Measurements from ENCODE around the gene CHMP5.

GRCh38 chr9:33264473-33265177 is at the start of gene CHMP5, which contains the start of gene BAG1:
- TF ChIP-seq, protein P1, sequence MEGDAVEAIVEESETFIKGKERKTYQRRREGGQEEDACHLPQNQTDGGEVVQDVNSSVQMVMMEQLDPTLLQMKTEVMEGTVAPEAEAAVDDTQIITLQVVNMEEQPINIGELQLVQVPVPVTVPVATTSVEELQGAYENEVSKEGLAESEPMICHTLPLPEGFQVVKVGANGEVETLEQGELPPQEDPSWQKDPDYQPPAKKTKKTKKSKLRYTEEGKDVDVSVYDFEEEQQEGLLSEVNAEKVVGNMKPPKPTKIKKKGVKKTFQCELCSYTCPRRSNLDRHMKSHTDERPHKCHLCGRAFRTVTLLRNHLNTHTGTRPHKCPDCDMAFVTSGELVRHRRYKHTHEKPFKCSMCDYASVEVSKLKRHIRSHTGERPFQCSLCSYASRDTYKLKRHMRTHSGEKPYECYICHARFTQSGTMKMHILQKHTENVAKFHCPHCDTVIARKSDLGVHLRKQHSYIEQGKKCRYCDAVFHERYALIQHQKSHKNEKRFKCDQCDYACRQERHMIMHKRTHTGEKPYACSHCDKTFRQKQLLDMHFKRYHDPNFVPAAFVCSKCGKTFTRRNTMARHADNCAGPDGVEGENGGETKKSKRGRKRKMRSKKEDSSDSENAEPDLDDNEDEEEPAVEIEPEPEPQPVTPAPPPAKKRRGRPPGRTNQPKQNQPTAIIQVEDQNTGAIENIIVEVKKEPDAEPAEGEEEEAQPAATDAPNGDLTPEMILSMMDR (optimal IDR thresholded peaks at IDR 0.05 in 1 of 3, IDR thresholded peaks at IDR 0.05 in 1 of 3, conservative IDR thresholded peaks at IDR 0.05 in 1 of 3; ENCODE audit: extremely low read depth in 1 of 3, insufficient read depth in 2 of 3, low read length in 3 of 3): peak; percentile 9 to 32 (median 11)
- no peak for TF ChIP-seq EZH2 (IDR thresholded peaks at IDR 0.05; ENCODE audit: low read length)
